Stimulated activated CD4-positive, alpha-beta T cell treated with anti-CD3 and anti-CD28 coated beads, Interleukin-1b, Interleukin-23, amount 100 ng/mL, for 24 hours (primary cell): ENCODE data around the gene RAI14.

Source experiments
- DNase-seq, 4 experiments: peaks; one replicate each; pipeline ENCODE4 v3.0.0-alpha.2; 2020; ENCODE audit warnings: low read depth in 4 of 4, low spot score in 1 of 4

RAI14 gene

DNA sequence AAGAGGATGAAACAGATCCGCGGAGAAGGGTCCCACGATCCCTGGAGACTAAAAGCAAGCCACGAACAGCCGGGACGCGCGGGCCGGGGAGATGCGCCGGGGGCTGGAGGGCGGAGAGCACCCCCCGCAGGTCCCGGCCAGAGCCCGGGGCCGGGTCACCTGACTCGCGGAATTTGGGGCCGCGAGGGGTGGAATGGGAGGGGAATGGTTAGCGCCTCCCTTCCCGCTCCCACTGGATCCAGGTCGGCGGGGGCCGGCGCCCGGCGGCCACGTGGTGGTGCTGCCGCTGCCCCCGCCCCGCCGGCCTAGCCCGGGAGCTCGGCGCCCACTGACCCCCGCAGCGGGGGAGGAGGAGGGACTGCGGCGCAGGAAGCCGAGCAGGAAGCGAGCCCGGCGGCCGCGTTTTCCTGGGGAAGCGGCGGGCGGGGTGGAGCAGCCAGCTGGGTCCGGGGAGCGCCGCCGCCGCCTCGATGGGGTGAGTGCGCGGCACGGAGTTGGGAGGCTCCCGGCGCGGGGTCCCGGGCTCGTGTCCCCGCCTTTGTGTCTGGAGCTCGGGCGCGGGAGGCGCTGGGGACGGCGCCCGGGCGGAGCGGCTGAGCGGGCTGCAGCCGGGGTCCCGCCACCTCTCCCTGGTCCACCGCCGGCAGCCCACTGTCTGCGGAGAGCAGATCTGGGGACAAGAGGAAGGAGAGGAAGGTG is at the start of gene RAI14:
TSS of gene RAI14 (plus strand) at position 328 of the 699 bp plus-strand sequence. CDS start 30,592 bp downstream, outside the sequence.
- DNase-seq = no peak

DNA sequence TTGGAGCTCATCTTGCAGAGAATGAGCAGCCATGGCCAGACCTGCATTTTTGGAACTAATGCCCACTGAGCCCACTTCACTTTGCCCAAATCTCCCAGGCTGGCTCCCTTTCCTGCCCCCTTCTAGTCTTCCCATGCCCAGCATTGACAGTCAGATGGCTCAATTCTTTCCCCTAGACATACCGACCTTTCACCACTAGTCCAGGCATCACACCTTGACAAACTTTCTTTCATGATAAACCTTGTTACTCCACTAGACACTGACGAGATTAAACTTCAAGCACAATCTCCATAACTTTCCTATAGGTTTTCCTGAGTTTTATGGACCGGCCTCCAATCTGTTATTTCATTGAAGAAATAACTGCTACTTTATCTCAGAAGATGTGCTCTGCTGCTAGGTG is 47.8 kb upstream of the RAI14 start:
- DNase-seq = no peak

DNA sequence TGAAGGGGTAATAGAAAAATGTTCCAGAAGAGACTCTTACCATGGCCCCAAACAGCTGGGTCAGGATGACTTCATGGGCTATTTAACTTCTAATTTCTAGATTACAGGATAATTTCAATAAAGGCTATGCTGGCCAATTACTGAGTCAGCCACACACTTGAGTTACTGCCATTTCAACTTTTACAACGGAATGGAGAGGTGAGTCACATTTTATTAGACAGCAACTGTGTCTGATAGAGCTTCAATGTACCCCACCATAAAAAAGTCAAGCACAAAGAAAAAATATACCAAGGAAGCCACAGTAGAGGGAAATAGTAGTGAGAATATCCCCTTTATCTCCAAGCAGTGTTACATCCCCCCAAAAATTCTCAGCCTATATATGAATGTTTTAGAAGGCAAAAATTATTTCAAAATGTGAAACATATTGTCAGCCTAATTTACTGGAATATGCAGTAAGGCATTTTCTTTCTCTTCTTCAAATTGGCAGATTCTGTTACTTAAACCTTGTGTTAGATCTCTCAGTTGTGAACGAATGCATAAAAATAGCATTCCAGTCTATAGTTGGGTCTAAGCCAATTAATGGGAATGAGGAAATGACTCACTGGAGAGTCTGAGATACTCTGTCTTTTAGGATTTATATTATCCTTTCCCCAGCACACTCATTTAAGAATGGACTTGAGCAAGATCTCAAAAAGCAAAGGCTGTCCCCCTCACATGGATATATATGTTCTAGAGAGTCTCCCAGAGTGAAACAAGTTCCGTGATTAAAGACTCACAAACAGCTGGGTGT is 47.1 kb upstream of the RAI14 start:
- DNase-seq = no peak

DNA sequence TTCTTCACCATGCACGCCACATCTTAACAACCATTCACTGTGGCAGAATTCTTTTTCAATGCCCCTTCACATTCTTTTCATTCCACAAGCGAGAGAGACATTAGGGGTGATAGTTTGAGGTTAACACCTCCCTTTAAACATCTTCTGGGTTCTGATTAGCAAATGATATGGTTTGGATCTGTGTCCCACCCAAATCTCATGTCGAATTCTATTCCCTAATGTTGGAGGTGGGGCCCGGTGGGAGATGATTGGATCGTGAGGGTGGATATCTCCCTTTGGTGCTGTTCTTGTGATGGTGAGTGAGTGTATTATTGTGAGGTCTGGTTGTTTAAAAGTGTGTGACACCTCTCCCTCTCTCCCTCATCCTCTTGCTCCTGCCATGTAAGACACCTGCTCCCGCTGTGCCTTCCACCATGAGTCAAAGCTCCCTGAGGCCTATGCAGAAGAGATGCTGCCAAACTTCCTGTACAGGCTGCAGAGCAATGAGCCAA is 46.1 kb upstream of the RAI14 start:
- DNase-seq = no peak

DNA sequence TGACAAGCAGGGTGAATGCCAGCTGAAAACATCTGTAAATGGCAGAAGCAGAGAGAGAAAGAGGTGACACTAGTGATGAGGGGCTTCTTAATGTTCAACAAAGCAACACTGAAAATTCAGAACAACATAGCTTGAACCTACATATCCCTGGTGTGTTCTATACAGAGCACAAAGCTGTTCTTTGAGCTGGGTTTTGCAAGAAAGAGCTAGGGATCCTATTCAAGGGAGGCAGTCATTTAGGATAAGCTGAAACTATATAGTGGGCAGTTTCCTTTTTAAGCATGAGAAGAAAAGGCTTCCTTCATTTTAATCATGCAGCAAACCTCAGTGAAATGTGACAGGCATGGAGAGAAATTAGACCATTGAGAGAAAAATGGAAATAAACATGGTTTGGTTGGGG is 45.6 kb upstream of the RAI14 start:
- DNase-seq = no peak

DNA sequence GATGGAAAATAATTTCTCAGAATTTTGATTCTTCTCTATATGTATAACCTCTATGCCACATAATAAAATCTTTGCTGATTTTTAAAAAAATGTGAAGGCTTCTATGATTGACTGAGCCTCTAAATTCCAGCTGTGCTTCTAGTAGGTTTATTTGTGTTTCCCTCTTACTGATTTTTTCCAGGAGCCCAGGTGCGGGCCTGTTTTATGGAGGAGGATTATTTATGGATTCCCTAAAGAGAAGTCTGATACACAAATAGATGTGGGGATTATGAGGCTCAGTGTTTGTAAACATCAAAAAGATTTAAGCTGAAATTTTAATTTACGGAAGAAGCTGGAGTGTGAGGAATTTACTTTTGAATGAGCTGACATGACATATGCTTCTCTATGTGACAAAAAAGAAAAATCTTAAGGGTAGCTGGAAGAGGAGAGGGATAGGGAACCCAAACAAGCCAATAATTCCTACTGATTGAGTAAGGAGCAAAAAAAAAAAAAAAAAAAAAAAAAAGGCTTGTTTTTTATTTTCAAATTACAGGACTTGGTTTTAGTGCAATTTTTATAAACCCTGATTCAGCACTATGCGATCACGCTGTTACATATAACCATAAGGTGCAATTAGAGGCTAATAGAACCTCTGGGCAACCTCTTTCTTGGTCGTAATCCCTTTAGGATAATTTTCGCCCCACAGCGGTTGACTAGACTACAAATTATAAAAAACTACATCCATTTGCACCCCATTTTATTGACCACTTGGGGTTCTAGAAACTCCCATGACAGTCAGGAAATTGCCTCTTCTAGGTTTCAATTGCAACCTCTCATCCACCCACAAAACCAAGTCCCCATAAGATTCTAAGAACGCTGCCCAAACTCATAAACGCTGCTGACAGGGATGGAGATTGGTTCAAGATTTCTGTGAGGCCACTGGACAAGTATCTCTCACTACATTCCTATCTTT is 44.4 kb upstream of the RAI14 start:
- DNase-seq = no peak

DNA sequence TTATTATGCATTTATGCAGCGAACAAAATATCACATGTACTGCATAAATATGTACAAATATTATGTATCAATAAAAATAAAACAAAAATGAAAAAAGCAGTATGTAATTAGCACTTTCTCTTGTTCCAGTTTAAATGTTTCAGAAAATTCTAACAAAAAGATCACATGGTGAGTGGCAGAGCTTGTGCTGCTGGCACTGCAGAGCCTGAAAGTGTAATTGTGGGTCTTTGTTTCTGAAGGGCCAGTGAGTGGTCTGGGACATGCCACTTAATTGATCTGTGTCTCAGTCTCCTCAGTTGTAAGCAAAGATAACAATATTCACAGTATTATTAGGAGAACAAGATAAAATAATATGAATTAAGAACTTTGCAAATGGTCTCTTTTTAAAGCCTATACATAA is 39.5 kb upstream of the RAI14 start:
- no peak for DNase-seq

DNA sequence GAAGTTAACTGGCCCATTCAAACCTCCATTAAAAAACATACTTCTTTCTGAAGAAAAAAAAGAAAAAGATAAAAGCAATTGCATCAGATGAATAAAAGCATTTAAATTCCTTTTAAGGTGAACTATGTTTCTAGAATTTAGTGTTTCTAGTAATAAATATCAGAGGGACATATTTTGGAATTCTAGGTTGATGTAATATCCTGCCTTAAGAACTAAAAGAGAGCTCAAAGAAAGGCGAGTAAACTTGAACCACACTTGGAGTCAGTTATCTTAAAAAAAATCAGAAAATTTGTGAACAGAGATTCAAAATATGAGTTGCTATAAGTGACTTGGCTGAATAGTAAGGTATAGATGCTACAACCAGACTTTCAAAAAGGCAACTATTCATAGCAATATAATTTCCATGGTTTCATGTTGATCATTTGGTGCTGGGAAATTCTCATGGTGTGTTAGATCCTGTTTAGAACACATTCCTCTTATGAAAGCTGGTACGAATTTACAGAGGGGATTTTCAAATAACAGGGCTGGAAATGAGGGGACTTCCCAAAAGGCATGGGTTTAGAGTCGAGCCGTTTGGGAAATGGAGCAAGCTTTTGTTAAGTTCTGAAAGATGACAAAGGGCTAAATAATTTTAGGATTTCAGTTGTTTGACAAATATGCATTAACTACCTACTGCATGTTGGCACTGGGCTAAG is 37.6 kb upstream of the RAI14 start:
- no peak for DNase-seq

DNA sequence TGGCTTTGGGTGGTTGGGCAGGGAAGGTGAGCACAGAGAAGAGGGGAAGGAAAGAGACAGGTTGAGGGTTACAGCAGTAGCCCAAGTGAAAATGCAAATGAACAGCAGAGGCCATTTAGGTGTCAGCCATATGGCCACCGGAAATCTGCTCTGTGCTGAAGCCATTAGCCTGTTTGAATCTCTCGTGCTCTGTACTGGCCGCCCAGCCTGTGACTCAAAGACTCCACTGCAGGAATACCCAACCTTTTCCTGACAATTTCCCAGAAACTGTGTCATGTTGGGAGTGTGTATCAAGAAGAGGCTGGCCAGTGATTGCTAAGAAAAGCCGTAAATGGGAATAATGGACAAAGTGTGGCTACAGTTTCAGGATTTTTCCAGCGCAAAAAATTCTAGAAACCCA is 35.9 kb upstream of the RAI14 start:
- no peak for DNase-seq

DNA sequence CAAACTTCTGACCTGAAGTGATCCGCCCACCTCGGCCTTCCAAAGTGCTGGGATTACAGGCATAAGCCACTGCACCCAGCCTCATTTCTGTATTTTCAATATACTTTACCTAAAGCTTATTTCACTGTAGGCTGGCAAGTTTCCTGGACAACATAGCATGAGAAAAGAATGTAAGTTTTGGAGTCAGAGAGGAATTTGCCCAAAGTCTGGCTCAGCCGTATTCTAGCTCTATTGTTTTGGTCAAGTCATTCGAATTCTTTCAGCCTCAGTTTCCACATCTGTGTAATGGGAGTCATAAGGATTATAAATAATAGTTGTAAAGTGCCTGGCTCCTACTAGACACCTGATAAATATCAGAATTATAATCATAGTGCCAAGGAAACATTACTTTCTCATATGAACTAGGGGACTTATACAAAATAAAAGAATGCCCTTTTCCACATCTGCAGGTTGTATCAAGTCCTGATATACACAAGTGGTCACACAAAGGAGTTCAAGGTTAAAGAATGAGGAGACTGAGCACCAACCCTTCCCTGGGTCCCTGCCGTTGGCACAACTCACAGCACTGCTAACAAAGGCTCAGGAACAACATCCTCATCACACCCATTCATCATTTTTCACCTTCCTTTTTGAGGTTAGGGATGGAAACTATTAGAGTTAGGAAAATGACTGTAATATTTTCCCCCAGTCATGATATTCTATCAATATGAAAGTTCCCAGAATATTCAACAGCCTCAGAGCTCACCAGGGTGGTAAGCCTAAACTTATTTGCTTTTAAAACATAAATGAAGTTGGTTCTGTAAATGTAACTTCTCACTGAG is 34.6 kb upstream of the RAI14 start:
- DNase-seq = no peak

DNA sequence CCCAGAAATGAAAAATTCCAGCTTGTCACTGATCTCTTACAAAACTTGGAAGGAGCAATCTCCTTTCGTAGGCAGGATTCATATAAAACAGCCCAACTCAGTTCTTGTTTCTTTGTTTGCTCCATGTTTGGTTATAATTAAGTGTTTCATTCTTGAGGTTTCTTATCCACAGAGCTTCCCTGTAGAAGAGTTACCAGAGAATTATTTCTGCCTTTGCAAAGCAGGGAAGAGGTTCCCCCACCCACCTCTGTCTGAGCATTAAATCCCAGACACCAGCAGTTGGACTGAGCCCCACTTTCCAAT is 34.1 kb upstream of the RAI14 start:
- no peak for DNase-seq

DNA sequence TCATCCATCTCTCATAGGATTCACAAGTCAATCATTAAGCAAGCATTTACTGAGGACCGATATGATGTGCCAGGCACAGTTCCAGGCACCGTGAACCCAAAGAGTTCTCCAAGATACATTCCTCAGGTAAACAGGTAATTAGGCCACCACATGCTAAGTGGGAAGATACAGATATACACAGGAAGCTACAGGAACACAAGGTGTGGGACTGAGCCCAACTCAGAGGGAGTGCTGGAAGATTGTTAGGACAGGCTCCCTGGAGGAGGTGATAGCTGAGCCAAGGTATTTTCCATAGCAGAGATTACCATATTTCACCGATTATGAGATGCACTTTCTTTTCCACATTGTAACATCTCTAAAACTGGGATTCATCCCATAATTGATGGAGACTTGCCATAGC is 31.4 kb upstream of the RAI14 start:
- DNase-seq = no peak

DNA sequence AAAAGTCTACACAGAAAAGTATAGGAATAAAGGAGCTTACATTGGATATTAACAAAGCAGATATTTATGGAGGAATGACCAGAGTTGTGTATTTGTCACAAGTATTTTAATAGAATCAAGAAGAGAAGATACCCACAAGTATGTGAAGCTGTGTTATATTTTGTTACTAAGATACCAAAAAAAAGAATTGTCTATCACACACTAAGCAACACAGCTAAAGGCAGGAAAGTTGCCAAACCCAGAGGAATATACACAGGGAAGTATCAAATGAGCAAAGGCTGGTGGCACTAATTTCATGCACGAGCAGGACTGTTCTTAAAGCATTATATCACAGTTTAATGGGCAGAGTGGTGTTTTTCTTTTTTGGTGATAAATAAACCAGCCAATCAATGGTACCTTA is 30.9 kb upstream of the RAI14 start:
- no peak for DNase-seq

DNA sequence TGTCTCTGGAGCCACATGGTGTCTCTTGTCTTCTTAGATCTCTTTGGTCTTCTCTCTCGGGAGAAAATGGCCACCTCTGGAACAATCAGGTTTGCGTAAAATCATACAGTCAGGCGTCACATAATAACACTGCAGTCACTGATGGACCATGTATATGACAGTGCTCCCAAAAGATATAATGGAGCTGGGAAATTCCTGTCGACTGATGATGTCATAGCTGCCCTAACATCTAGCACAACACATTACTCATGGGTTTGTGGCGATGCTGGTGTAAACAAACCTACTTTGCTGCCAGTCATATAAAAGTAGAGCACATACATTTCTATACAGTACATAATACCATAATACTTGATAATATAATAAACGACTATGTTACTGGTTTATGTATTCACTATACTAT is 30.1 kb upstream of the RAI14 start:
- DNase-seq = no peak

DNA sequence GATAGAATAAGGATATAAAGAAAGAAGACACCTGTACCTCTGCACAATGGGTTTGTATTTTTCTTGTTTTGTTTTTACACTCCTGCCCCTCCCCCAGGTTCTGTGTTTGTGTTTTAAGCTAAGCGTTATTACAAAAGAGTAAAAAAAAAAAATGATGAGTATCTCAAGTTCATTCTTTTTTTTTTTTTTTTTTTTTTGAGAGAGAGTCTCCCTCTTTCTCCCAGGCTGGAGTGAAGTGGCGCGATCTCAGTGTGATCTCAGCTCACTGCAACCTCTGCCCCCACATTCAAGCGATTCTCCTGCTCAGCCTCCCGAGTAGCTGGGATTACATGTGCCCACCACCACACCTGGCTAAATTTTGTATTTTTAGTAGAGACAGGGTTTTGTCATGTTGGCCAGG is 29.4 kb upstream of the RAI14 start:
- no peak for DNase-seq

DNA sequence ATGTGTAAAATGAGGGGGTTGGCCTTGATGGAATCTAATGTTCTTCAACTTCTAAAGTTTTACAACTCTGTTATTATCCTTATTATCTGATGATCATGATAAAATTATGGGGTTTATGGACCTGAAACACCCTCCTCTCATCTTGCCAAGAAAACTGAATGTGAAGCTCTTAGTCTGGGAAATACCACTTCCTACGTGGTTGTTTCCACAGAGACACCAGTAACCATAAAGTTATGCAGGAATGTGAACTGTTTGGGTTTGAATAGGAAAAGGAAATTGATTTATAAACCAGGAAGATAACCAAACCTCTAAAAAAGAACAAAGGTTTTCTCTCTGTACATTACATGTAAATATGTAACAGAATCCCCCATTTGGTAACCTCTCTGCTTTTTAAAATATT is 28.3 kb upstream of the RAI14 start:
- DNase-seq = no peak

DNA sequence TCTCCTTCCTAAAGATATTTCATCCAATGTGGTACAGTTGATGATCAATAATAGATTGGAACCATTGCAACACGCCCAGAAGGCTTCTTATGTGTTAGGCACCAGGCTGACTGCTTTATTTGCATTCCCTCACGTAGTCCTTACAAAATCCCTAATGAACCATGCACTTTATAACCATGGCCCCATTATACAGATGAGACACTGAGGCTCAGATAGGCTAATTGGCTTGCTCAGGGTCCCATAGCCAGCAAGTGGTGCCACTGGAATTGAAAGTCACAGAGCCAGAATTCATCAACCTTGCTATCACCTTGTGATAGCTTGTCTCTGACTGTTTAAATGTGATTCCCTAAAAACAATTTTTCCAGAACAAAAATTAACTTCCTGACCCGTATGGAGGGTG is 27.8 kb upstream of the RAI14 start:
- no peak for DNase-seq

DNA sequence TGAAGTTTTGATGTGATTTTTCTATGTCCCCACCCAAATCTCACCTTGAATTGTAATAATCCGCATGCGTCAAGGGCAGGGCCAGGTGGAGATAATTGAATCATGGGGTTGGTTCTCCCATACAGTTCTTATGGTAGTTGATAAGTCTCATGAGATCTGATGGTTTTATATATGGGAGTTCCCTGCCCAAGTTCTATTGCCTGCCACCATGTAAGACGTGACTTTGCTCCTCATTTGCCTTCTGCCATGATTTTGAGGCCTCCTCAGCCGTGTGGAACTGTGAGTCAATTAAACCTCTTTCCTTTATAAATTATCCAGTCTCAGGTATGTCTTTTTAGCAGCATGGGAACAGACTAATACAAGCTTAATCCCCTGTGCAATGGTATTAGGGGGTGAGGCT is 25.5 kb upstream of the RAI14 start:
- no peak for DNase-seq

DNA sequence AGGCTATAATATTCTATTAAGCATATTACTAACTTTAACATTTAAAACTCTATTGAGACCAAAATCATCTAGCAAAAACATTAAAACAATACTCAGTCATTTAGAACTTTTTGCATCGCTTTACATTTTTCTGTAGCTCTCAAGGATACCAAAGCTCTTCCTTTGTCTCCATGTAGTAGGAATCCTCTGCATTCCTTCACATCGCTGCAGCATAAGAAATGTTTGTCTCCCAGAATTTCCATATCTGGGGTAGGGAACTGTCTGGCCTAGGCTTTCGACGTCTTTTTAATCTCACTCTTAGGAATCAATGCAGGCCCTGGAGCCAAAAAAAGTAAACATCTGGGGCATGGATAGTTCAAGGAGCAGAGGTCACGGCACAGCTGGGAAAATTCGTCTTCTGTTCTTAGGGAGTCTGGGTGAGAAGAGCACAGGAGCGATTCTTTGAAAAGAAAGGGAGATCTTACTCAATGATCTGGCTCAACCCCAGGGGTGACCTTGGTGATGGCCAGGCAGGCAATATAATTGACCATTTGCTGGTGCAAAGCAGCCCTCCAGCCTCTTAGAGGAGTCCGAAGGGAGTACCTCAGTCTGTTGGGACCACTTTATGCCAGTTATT is 23.2 kb upstream of the RAI14 start:
- no peak for DNase-seq
